ENCODE results near the gene TRIM51G.
"Not testable (repeated sequence)": the region's sequence is repeated elsewhere in the genome, so short reads cannot be mapped to it uniquely, and the experiment has no call there.

Gene TRIM51G

GRCh38 chr11:48983785-48984184, at the start of gene TRIM51G:
Gene TRIM51G (minus strand): TSS chr11:48983885. CDS start chr11:48981695, 2,190 bp downstream.
- H3K4me1 Mint-ChIP-seq (ENCODE audit: low read depth); H3K9me3 Mint-ChIP-seq; H3K36me3 Mint-ChIP-seq (ENCODE audit: low read depth); H3K27ac Mint-ChIP-seq; H3K27me3 Mint-ChIP-seq; H3K4me3 Mint-ChIP-seq; DNase-seq: not testable (repeated sequence)

GRCh38 chr11:49028523-49028922, 44.8 kb upstream of the TRIM51G start, which contains the start of gene TRIM49B:
Gene TRIM49B (plus strand): TSS chr11:49028823. CDS start chr11:49031600, 2,777 bp downstream.
- not testable (repeated sequence) for H3K27ac Mint-ChIP-seq; H3K36me3 Mint-ChIP-seq (ENCODE audit: low read depth); H3K4me3 Mint-ChIP-seq

GRCh38 chr11:48968592-48968991, 15.1 kb downstream of the TRIM51G start:
- H3K27ac Mint-ChIP-seq; H3K4me1 Mint-ChIP-seq (ENCODE audit: low read depth); DNase-seq; H3K9me3 Mint-ChIP-seq; H3K36me3 Mint-ChIP-seq (ENCODE audit: low read depth); H3K4me3 Mint-ChIP-seq; H3K27me3 Mint-ChIP-seq: not testable (repeated sequence)

More at GRCh38 chr11:49028523-49028922, 44.8 kb upstream of the TRIM51G start, which contains the start of gene TRIM49B:
- H3K27me3 Mint-ChIP-seq; H3K4me1 Mint-ChIP-seq (ENCODE audit: low read depth); DNase-seq: not testable (repeated sequence)
- H3K9me3 Mint-ChIP-seq: peaks cover 12% of the 10 kb centered on the region

GRCh38 chr11:48955315-48956049, 28.2 kb downstream of the TRIM51G start:
- H3K9me3 Mint-ChIP-seq: not testable (repeated sequence)

GRCh38 chr11:48945796-48946195, 37.9 kb downstream of the TRIM51G start:
- not testable (repeated sequence) for H3K36me3 Mint-ChIP-seq (ENCODE audit: low read depth); H3K9me3 Mint-ChIP-seq; DNase-seq; H3K4me1 Mint-ChIP-seq (ENCODE audit: low read depth); H3K27me3 Mint-ChIP-seq; H3K4me3 Mint-ChIP-seq; H3K27ac Mint-ChIP-seq

More at GRCh38 chr11:48955315-48956049, 28.2 kb downstream of the TRIM51G start:
- not testable (repeated sequence) for H3K4me3 Mint-ChIP-seq; H3K4me1 Mint-ChIP-seq (ENCODE audit: low read depth); H3K27me3 Mint-ChIP-seq; DNase-seq; H3K27ac Mint-ChIP-seq; H3K36me3 Mint-ChIP-seq (ENCODE audit: low read depth)
